Measurements from ENCODE around the gene ELN. TPM values are rescaled to one million over a fixed set of nuclear protein-coding genes. Genes with fewer than 3 reads are reported as not detected.

Gene ELN
- total and polyA plus RNA-seq, 2 donors (not counting 3 experiments of a cell fraction or from before 2014, with no cell fraction given): 1.7 to 2.6 TPM

GRCh38 chr7:74104702-74105101 is 76.7 kb downstream of the ELN start:
- H3K9me3 ChIP-seq (replicated peaks; ENCODE audit: control insufficient read depth, insufficient read depth, low read length): no peaks in the 10 kb centered on the region
- POLR2A ChIA-PET: no interaction called here
- no peaks in the 10 kb centered on the region for H3K9me1 ChIP-seq (replicated peaks; ENCODE audit: control insufficient read depth, extremely low read depth, insufficient read depth, low read length)
- no peaks in the 10 kb centered on the region for H3K79me2 ChIP-seq (ENCODE audit: control insufficient read depth, insufficient read depth, low read length)
- H2AFZ ChIP-seq (ENCODE audit: low read depth, low read length): no peak overlapping the region
- H3K27me3 ChIP-seq (ENCODE audit: control insufficient read depth in 2 of 2, insufficient read depth in 2 of 2, low read length in 2 of 2): no peaks in the 10 kb centered on the region
- BruUV-seq (replicated peaks): no TSS peak
- H3K27ac ChIP-seq (ENCODE audit: insufficient read depth, low read depth, low read length): no peak overlapping the region
- TF ChIP-seq, protein P1, sequence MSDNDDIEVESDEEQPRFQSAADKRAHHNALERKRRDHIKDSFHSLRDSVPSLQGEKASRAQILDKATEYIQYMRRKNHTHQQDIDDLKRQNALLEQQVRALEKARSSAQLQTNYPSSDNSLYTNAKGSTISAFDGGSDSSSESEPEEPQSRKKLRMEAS (IDR thresholded peaks at IDR 0.05; ENCODE audit: insufficient read depth, insufficient read length): no peak
- TF ChIP-seq CTCF (IDR thresholded peaks at IDR 0.05; ENCODE audit: extremely low read depth in 1 of 2, insufficient read depth in 1 of 2, low read depth in 1 of 2, low read length in 2 of 2): no peak
- intact Hi-C loops (cut with micrococcal nuclease) (no loop called here), dilution Hi-C loops (cut with MboI; ENCODE audit: extremely low pct_ligation_motif_present, low sequenced_read_pairs) (no loop called here)
- no peak overlapping the region for H3K4me2 ChIP-seq (ENCODE audit: insufficient read depth, low read length)
- H3K36me3 ChIP-seq (ENCODE audit: control insufficient read depth in 2 of 2, extremely low read depth in 1 of 2, insufficient read depth in 2 of 2, low read length in 2 of 2): peaks cover 5 to 34% of the 10 kb centered on the region in 2 experiments
- CTCF ChIA-PET: interaction anchor here (1.0 to 1.2 kb wide), 2 partner anchors 11 to 13 kb away, joined by 4 read pairs; no protein-coding TSS in a partner anchor
- no peak overlapping the region for H3K4me3 ChIP-seq (replicated peaks in 1 of 3; ENCODE audit: insufficient read depth in 1 of 3, low read depth in 1 of 3, low read length in 3 of 3)
- no peak for DNase-seq (ENCODE audit: low read depth, low spot score)
- H3K4me1 ChIP-seq (ENCODE audit: control insufficient read depth, extremely low read depth, insufficient read depth, low read length): no peaks in the 10 kb centered on the region
- H3K9ac ChIP-seq (replicated peaks; ENCODE audit: extremely low read depth, insufficient read depth, low read length): no peak overlapping the region
- no peaks in the 10 kb centered on the region for H4K20me1 ChIP-seq (replicated peaks; ENCODE audit: control insufficient read depth, extremely low read depth, insufficient read depth, low read length)
- no peak for FAIRE-seq

GRCh38 chr7:74105992-74106391 is 78.0 kb downstream of the ELN start:
- FAIRE-seq (no peak), DNase-seq (ENCODE audit: low read depth, low spot score) (no peak)
- H3K79me2 ChIP-seq (ENCODE audit: control insufficient read depth, insufficient read depth, low read length): no peaks in the 10 kb centered on the region
- intact Hi-C loops (cut with micrococcal nuclease) (no loop called here), dilution Hi-C loops (cut with MboI; ENCODE audit: extremely low pct_ligation_motif_present, low sequenced_read_pairs) (no loop called here)
- TF ChIP-seq POLR2A (IDR thresholded peaks at IDR 0.05; ENCODE audit: low read depth, low read length): no peak
- TF ChIP-seq EZH2 (IDR thresholded peaks at IDR 0.05; ENCODE audit: borderline replicate concordance, low read depth, low read length, severe bottlenecking): no peak
- TF ChIP-seq MYC (IDR thresholded peaks at IDR 0.05; ENCODE audit: low read depth, low read length): no peak
- no peak for TF ChIP-seq CTCF (IDR thresholded peaks at IDR 0.05; ENCODE audit: extremely low read depth in 1 of 2, insufficient read depth in 1 of 2, low read depth in 1 of 2, low read length in 2 of 2)
- no peak for TF ChIP-seq POLR2AphosphoS5 (IDR thresholded peaks at IDR 0.05; ENCODE audit: insufficient read depth, low read depth, low read length)
- TF ChIP-seq GATA2 (IDR thresholded peaks at IDR 0.05; ENCODE audit: insufficient read depth, insufficient read length, low read depth, low read length): no peak
- TF ChIP-seq, protein P1 (IDR thresholded peaks at IDR 0.05; ENCODE audit: insufficient read depth, insufficient read length): no peak
- TF ChIP-seq JUN (IDR thresholded peaks at IDR 0.05; ENCODE audit: borderline replicate concordance, insufficient read depth, insufficient read length, low read depth): no peak
- no peak for TF ChIP-seq FOS (IDR thresholded peaks at IDR 0.05; ENCODE audit: borderline replicate concordance, insufficient read depth, low read length)
- H3K4me2 ChIP-seq (ENCODE audit: insufficient read depth, low read length): no peak overlapping the region
- H3K36me3 ChIP-seq (ENCODE audit: control insufficient read depth in 2 of 2, extremely low read depth in 1 of 2, insufficient read depth in 2 of 2, low read length in 2 of 2): peaks cover 5 to 29% of the 10 kb centered on the region in 2 experiments
- no peak overlapping the region for H3K27ac ChIP-seq (ENCODE audit: insufficient read depth, low read depth, low read length)
- no TSS peak for BruUV-seq (replicated peaks)
- no peaks in the 10 kb centered on the region for H4K20me1 ChIP-seq (replicated peaks; ENCODE audit: control insufficient read depth, extremely low read depth, insufficient read depth, low read length)
- no peaks in the 10 kb centered on the region for H3K9me1 ChIP-seq (replicated peaks; ENCODE audit: control insufficient read depth, extremely low read depth, insufficient read depth, low read length)
- H3K4me1 ChIP-seq (ENCODE audit: control insufficient read depth, extremely low read depth, insufficient read depth, low read length): no peaks in the 10 kb centered on the region
- H3K4me3 ChIP-seq (replicated peaks in 1 of 3; ENCODE audit: insufficient read depth in 1 of 3, low read depth in 1 of 3, low read length in 3 of 3): no peak overlapping the region
- H3K9ac ChIP-seq (replicated peaks; ENCODE audit: extremely low read depth, insufficient read depth, low read length): no peak overlapping the region
- no peak overlapping the region for H2AFZ ChIP-seq (ENCODE audit: low read depth, low read length)
- no peaks in the 10 kb centered on the region for H3K27me3 ChIP-seq (ENCODE audit: control insufficient read depth in 2 of 2, insufficient read depth in 2 of 2, low read length in 2 of 2)
- ChIA-PET POLR2A (no interaction called here), CTCF (interaction anchor here (1.1 to 1.6 kb wide), 2 partner anchors 39 to 101 kb away, joined by 3 to 4 read pairs; no protein-coding TSS in a partner anchor)
- no peaks in the 10 kb centered on the region for H3K9me3 ChIP-seq (replicated peaks; ENCODE audit: control insufficient read depth, insufficient read depth, low read length)

Measured in endothelial cell of umbilical vein (primary cell).